ENCODE measurements around the gene WSCD1.

The WSCD1 gene

GRCh38 chr17:6028294-6028693 lies 41.9 kb upstream of the WSCD1 start:
- no peak for TF ChIP-seq SIN3A (IDR thresholded peaks at IDR 0.05; ENCODE audit: borderline replicate concordance, insufficient read depth, low read length)
- no peak for TF ChIP-seq REST (IDR thresholded peaks at IDR 0.05; ENCODE audit: insufficient read depth in 1 of 2, low read depth in 2 of 2, low read length in 2 of 2)
- TF ChIP-seq FOXP2 (optimal IDR thresholded peaks at IDR 0.05; ENCODE audit: borderline replicate concordance, extremely low read depth, extremely low read length, insufficient read depth): no peak
- TF ChIP-seq POLR2AphosphoS5 (IDR thresholded peaks at IDR 0.05; ENCODE audit: low read depth, low read length): no peak
- TF ChIP-seq TAF1 (IDR thresholded peaks at IDR 0.05; ENCODE audit: borderline replicate concordance, insufficient read depth, low read length): no peak

GRCh38 chr17:6035801-6036394 lies 34.3 kb upstream of the WSCD1 start:
- TF ChIP-seq REST (IDR thresholded peaks at IDR 0.05; ENCODE audit: insufficient read depth in 1 of 2, low read depth in 2 of 2, low read length in 2 of 2): no peak
- no peak for TF ChIP-seq POLR2AphosphoS5 (IDR thresholded peaks at IDR 0.05; ENCODE audit: low read depth, low read length)
- no peak for TF ChIP-seq FOXP2 (optimal IDR thresholded peaks at IDR 0.05; ENCODE audit: borderline replicate concordance, extremely low read depth, extremely low read length, insufficient read depth)
- no peak for TF ChIP-seq TAF1 (IDR thresholded peaks at IDR 0.05; ENCODE audit: borderline replicate concordance, insufficient read depth, low read length)
- TF ChIP-seq SIN3A (IDR thresholded peaks at IDR 0.05; ENCODE audit: borderline replicate concordance, insufficient read depth, low read length): no peak

GRCh38 chr17:6040504-6040903 lies 29.7 kb upstream of the WSCD1 start:
- no peak for TF ChIP-seq FOXP2 (optimal IDR thresholded peaks at IDR 0.05; ENCODE audit: borderline replicate concordance, extremely low read depth, extremely low read length, insufficient read depth)
- TF ChIP-seq TAF1 (IDR thresholded peaks at IDR 0.05; ENCODE audit: borderline replicate concordance, insufficient read depth, low read length): no peak
- TF ChIP-seq REST (IDR thresholded peaks at IDR 0.05; ENCODE audit: insufficient read depth in 1 of 2, low read depth in 2 of 2, low read length in 2 of 2): no peak
- TF ChIP-seq SIN3A (IDR thresholded peaks at IDR 0.05; ENCODE audit: borderline replicate concordance, insufficient read depth, low read length): no peak
- no peak for TF ChIP-seq POLR2AphosphoS5 (IDR thresholded peaks at IDR 0.05; ENCODE audit: low read depth, low read length)

- TF ChIP-seq REST (IDR thresholded peaks at IDR 0.05; ENCODE audit: insufficient read depth in 1 of 2, low read depth in 2 of 2, low read length in 2 of 2): no peak
- no peak for TF ChIP-seq FOXP2 (optimal IDR thresholded peaks at IDR 0.05; ENCODE audit: borderline replicate concordance, extremely low read depth, extremely low read length, insufficient read depth)
- no peak for TF ChIP-seq SIN3A (IDR thresholded peaks at IDR 0.05; ENCODE audit: borderline replicate concordance, insufficient read depth, low read length)
- TF ChIP-seq POLR2AphosphoS5 (IDR thresholded peaks at IDR 0.05; ENCODE audit: low read depth, low read length): no peak
- no peak for TF ChIP-seq TAF1 (IDR thresholded peaks at IDR 0.05; ENCODE audit: borderline replicate concordance, insufficient read depth, low read length)
These were observed 28.9 kb upstream of the WSCD1 start for GRCh38 chr17:6041246-6041645.
